SH-SY5Y (cell line): Measurements from ENCODE around the gene SLC25A21.

ENCODE experiments used
- GATA2 ChIP-seq: IDR thresholded peaks from 2 replicates; pipeline ENCODE4 v1.6.1; 2011; ENCODE audit warnings: mild to moderate bottlenecking, low read depth, low read length
- GATA3 ChIP-seq: IDR thresholded peaks from 2 replicates; pipeline ENCODE4 v1.6.1; 2011; ENCODE audit warnings: low read depth, mild to moderate bottlenecking, low read length, moderate library complexity

The SLC25A21 gene

GRCh38 chr14:36973806-36974442 is 198.5 kb downstream of the SLC25A21 start:
- no peak for TF ChIP-seq GATA3
- no peak for TF ChIP-seq GATA2

- TF ChIP-seq GATA2 = no peak
- no peak for TF ChIP-seq GATA3
Measured at GRCh38 chr14:36971263-36971855, 201.0 kb downstream of the SLC25A21 start.

GRCh38 chr14:36967892-36968555 is 204.4 kb downstream of the SLC25A21 start:
- TF ChIP-seq GATA2 = no peak
- no peak for TF ChIP-seq GATA3

GRCh38 chr14:36955967-36956366 is 216.4 kb downstream of the SLC25A21 start:
- no peak for TF ChIP-seq GATA2
- TF ChIP-seq GATA3 = no peak

- TF ChIP-seq GATA2 = no peak
- no peak for TF ChIP-seq GATA3
Measured at GRCh38 chr14:36955376-36955775, 217.0 kb downstream of the SLC25A21 start.

- TF ChIP-seq GATA2 (no peak), GATA3 (no peak)
Measured at GRCh38 chr14:36952689-36953088, 219.7 kb downstream of the SLC25A21 start.

- TF ChIP-seq GATA2 (no peak), GATA3 (no peak)
Measured at GRCh38 chr14:36951380-36951911, 221.0 kb downstream of the SLC25A21 start.

GRCh38 chr14:36950812-36951211 is 221.6 kb downstream of the SLC25A21 start:
- TF ChIP-seq GATA3 (no peak), GATA2 (no peak)

- TF ChIP-seq GATA3 (no peak), GATA2 (no peak)
Measured at GRCh38 chr14:36949371-36949770, 223.0 kb downstream of the SLC25A21 start.

GRCh38 chr14:36948157-36948859 is 224.1 kb downstream of the SLC25A21 start:
- no peak for TF ChIP-seq GATA3
- no peak for TF ChIP-seq GATA2

GRCh38 chr14:36947362-36947761 is 225.0 kb downstream of the SLC25A21 start:
- TF ChIP-seq GATA2 = no peak

- TF ChIP-seq GATA3 (no peak), GATA2 (no peak)
Measured at GRCh38 chr14:36946872-36947271, 225.5 kb downstream of the SLC25A21 start.

- TF ChIP-seq GATA2 (no peak), GATA3 (no peak)
Measured at GRCh38 chr14:36944307-36945010, 227.9 kb downstream of the SLC25A21 start.
